HG03571 (cell line): ENCODE measurements around the gene R3HDM1.
A peak's percentile ranks its signal among the peaks of the same experiment; 100 is the strongest.
"Not testable (repeated sequence)": the region's sequence is repeated elsewhere in the genome, so short reads cannot be mapped to it uniquely, and the experiment has no call there.

Source experiments
- ATAC-seq: cut with Tn5 transposase; IDR thresholded peaks from one replicate; pipeline ENCODE4 v1.9.1; 2021; ENCODE audit not compliant: unreplicated experiment

The R3HDM1 gene

DNA sequence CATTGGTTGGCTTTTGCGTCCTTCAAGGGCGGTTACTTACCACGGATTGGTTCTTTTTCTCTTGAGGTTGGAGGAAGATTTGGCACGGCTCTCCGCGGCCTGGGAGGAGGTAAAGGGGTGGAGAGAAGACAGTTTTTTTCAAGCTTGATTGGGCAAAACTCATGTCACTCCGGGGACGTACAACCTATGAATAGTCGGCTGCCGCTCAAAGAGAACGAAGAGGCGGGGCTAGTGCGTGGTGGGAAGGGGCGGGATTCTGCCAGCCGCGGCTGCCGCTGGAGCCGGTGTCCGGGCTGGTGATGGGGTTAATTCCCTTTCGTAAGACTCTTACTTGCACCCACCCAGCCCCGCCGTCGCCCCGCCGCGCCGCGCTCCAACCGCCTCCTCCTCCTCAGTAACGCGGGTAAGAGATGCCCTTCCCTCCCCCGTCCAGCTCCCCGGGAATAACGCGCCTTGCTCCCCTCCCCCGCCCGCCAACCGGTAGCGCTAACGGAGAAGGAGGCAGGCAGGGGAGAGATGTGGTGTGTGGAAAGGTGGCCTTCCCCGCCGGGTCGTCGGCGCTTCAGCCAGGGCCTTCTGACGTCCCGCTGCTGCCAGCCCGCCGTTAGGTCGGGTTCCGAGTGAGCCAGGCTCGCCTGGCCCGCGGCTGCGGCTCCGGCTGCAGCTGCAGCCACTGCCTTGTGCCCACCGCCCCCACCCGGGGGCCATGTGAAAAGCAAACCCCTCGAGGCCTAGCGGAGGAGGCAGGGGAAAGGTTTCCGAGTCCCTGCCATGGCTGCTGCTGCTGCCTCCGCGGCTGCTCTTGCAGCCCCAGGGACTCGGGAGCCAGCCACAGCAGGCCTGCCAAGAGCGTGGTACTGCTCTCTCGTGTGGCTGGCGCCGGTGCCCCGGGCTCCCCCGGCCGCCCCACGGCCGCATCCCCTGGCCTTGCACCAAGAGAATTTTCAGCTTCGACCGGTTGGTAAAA lies at the start of gene R3HDM1:
Gene R3HDM1 (plus strand): TSS at position 254 of the 967 bp plus-strand sequence. CDS start 73,362 bp downstream, outside the sequence.
- peak; percentile 77 for ATAC-seq

GRCh38 chr2:135485441-135485840 lies 45.8 kb upstream of the R3HDM1 start:
- ATAC-seq: no peak

- no peak for ATAC-seq
Measured at GRCh38 chr2:135490376-135490775, 40.9 kb upstream of the R3HDM1 start.

DNA sequence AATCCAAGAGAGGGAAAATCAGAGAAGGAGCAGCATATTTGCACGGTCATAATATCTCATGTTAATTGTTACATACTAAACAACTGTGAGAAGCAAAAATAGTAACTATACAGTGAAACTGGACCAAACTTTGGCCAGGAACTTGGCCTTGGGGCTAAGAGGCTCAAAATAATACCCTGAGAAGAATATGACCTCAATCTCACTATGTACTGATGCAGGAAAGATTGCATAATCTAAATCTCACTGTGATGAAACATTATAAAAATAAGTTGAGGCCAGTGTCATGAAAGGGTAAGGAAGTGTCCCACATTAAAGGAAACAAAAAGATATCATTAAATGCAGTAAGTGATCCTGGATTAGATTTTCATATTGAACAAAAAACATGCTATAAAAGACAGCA lies 36.8 kb upstream of the R3HDM1 start:
- ATAC-seq: no peak

GRCh38 chr2:135494917-135495316 lies 36.4 kb upstream of the R3HDM1 start:
- no peak for ATAC-seq

GRCh38 chr2:135498588-135498987 lies 32.7 kb upstream of the R3HDM1 start:
- not testable (repeated sequence) for ATAC-seq

- ATAC-seq: no peak
Measured at GRCh38 chr2:135504811-135505210, 26.5 kb upstream of the R3HDM1 start.

GRCh38 chr2:135510577-135510976 lies 20.7 kb upstream of the R3HDM1 start:
- ATAC-seq: no peak

GRCh38 chr2:135512099-135512498 lies 19.2 kb upstream of the R3HDM1 start:
- ATAC-seq: no peak

GRCh38 chr2:135525786-135526185 lies 5.5 kb upstream of the R3HDM1 start:
- ATAC-seq: no peak

GRCh38 chr2:135528006-135528405 lies 3.3 kb upstream of the R3HDM1 start:
- no peak for ATAC-seq

- peak; percentile 63 for ATAC-seq
Measured at GRCh38 chr2:135530313-135531230, 712 bp upstream of the R3HDM1 start, which contains the start of gene ZRANB3. Gene ZRANB3, minus strand, starts transcription at chr2:135531218.

GRCh38 chr2:135532581-135532980 lies 1.3 kb downstream of the R3HDM1 start:
- ATAC-seq: no peak

DNA sequence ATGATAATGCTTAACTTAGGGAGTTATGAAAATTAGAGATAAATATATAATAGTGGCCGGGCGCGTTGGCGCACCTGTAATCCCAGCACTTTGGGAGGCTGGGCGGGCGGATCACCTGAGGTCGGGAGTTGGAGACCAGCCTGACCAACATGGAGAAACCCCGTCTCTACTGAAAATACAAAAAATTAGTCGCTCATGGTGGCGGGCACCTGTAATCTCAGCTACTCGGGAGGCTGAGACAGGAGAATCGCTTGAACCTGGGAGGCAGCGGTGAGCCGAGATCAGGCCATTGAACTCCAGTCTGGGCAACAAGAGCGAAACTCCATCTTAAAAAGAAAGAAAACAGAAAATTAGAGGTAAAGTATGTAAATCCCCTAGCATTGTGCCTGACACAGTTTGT lies 2.3 kb downstream of the R3HDM1 start:
- not testable (repeated sequence) for ATAC-seq

DNA sequence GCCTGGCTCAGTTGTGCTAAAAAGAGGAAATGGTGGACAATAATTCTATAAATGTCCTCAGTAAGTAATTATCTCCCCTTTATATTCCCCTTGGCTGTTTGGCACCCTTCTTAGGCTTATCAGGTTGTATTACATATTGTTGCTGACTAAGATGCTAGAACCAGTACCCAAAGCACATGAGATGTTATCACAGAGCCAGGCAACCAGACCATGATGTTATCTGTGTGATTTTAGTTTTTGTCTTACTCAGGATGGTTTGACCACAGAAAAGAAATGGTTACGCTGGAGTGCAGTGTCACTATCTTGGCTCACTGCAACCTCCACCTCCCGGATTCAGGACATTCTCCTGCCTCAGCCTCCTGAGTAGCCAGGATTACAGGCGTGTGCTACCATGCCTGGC lies 15.2 kb downstream of the R3HDM1 start:
- ATAC-seq: no peak

GRCh38 chr2:135547311-135547710 lies 16.0 kb downstream of the R3HDM1 start:
- no peak for ATAC-seq

- ATAC-seq: no peak
Measured at GRCh38 chr2:135551356-135551755, 20.1 kb downstream of the R3HDM1 start.

DNA sequence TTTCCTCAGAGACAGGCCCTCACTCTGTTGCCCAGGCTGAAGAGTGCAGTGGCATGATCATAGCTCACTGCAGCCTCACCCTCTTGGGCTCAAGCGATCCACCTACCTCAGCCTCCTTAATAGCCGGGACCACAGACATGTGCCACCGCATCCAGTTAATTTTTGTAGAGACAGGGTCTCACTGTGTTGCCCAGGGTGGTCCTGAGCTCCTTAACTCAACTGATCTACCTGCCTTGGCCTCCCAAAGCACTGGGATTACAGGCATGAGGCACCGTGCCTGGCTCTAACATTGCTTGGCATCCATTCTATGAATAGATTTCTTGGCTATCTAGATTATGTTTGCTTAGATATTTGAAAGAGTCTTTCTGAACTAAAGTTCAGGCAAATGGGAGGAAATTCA lies 21.6 kb downstream of the R3HDM1 start:
- ATAC-seq: no peak

- no peak for ATAC-seq
Measured at GRCh38 chr2:135555311-135555710, 24.0 kb downstream of the R3HDM1 start.

- no peak for ATAC-seq
Measured at GRCh38 chr2:135557530-135557929, 26.2 kb downstream of the R3HDM1 start.

- no peak for ATAC-seq
Measured at GRCh38 chr2:135561925-135562324, 30.6 kb downstream of the R3HDM1 start.
